A549 (cell line): ENCODE measurements around the gene DNM3. TPM values are rescaled to one million over a fixed set of nuclear protein-coding genes. Genes with fewer than 3 reads are reported as not detected.
A peak's percentile ranks its signal among the peaks of the same experiment; 100 is the strongest.

Experiments
- ATAC-seq, 2 experiments: fragments of 200-7000 bp in 1 of 2; fragments of >200 bp in 1 of 2; cut with Nextera tagmentation in 1 of 2; cut with Tn5 transposase in 1 of 2; 3 replicates each; pipeline versions ENCODE4 v1.8.0 to v1.9.1; 2018 to 2020; ENCODE audit warnings: mild to moderate bottlenecking in 1 of 2, moderate library complexity in 1 of 2
- CTCF ChIA-PET: fragments of 300-600 bp; sonication (Branson Sonifier 250); formaldehyde crosslinking; extraction: SDS; loops from one replicate; lab custom pipeline; 2021; ENCODE audit warnings: antibody characterized with exemption, inconsistent platforms; lab: Yijun Ruan, JAX
- POLR2A ChIA-PET: fragments of 350-600 bp; formaldehyde crosslinking; extraction: SDS; loops from one replicate; lab custom pipeline; 2021; ENCODE audit warnings: antibody characterized with exemption, inconsistent platforms; lab: Yijun Ruan, JAX
- DNase-seq, 2 experiments: peaks; one replicate each; pipeline versions ENCODE4 v3.0.0 to v3.0.0-alpha.2; 2011 to 2016; ENCODE audit warnings: low read depth in 1 of 2, low spot score in 1 of 2
- FAIRE-seq: peaks from 2 replicates; lab custom pipeline; 2011; peaks lifted over from hg19 to GRCh38; lab: Jason Lieb, UNC
- H3K27ac ChIP-seq, 2 experiments: fragments of >200 bp; sonication (Bioruptor Twin); formaldehyde crosslinking; 3 replicates each; pipeline ENCODE4 v1.5.1; 2016 to 2017
- H3K4me1 ChIP-seq: fragments of >200 bp; sonication (Bioruptor Twin); formaldehyde crosslinking; 3 replicates; pipeline ENCODE4 v1.6.1; 2016
- H3K4me2 ChIP-seq: fragments of >200 bp; sonication (Bioruptor Twin); formaldehyde crosslinking; 3 replicates; pipeline ENCODE4 v1.6.1; 2016
- H3K4me3 ChIP-seq: fragments of >200 bp; sonication (Bioruptor Twin); formaldehyde crosslinking; 3 replicates; pipeline ENCODE4 v1.5.1; 2016
- H3K9me3 ChIP-seq: fragments of >200 bp; sonication (Bioruptor Twin); formaldehyde crosslinking; 3 replicates; pipeline ENCODE4 v1.6.1; 2016
- BCL3 ChIP-seq: fragments of >200 bp; sonication (Bioruptor Twin); formaldehyde crosslinking; IDR thresholded peaks from 3 replicates; pipeline ENCODE4 v1.6.1; 2016
- CBX2 ChIP-seq: fragments of 200-600 bp; sonication (generic); IDR thresholded peaks from 2 replicates; pipeline ENCODE4 v1.6.1; 2016; ENCODE audit warnings: low read depth, mild to moderate bottlenecking, borderline replicate concordance
- CHD2 ChIP-seq: fragments of 150-350 bp; IDR thresholded peaks from 2 replicates; pipeline ENCODE4 v1.6.1; 2014; ENCODE audit warnings: low read length; ENCODE audit not compliant: partially characterized antibody
- EHMT2 ChIP-seq: fragments of 200-600 bp; sonication (generic); IDR thresholded peaks from 2 replicates; pipeline ENCODE4 v1.6.1; 2016; ENCODE audit warnings: antibody characterized with exemption, low read depth, mild to moderate bottlenecking, moderate library complexity
- ESRRA ChIP-seq: fragments of 150-350 bp; IDR thresholded peaks from 2 replicates; pipeline ENCODE4 v1.6.1; 2014; ENCODE audit warnings: mild to moderate bottlenecking, low read length, borderline replicate concordance
- GATA3 ChIP-seq: IDR thresholded peaks from 2 replicates; pipeline ENCODE4 v1.6.1; 2012; ENCODE audit warnings: borderline replicate concordance
- HEYL ChIP-seq: fragments of 250-450 bp; sonication (Bioruptor Pico); IDR thresholded peaks from 2 replicates; pipeline ENCODE4 v1.8.0; 2021; ENCODE audit warnings: mild to moderate bottlenecking, moderate library complexity
- HMGXB4 ChIP-seq: fragments of 250-450 bp; sonication (Bioruptor Pico); IDR thresholded peaks from 2 replicates; pipeline ENCODE4 v1.5.0; 2021; ENCODE audit warnings: mild to moderate bottlenecking, moderate library complexity, borderline replicate concordance
- HOXA7 ChIP-seq: fragments of 250-450 bp; sonication (Bioruptor Pico); IDR thresholded peaks from 2 replicates; pipeline ENCODE4 v1.5.0; 2020; ENCODE audit warnings: mild to moderate bottlenecking, moderate library complexity
- MAFK ChIP-seq: fragments of 450-650 bp; IDR thresholded peaks from 2 replicates; pipeline ENCODE4 v1.6.1; 2014; ENCODE audit not compliant: partially characterized antibody
- MAZ ChIP-seq: fragments of 150-350 bp; IDR thresholded peaks from 2 replicates; pipeline ENCODE4 v1.6.1; 2014; ENCODE audit warnings: antibody characterized with exemption, low read depth, low read length, borderline replicate concordance
- MYC ChIP-seq: IDR thresholded peaks from 2 replicates; pipeline ENCODE4 v1.6.1; 2012; ENCODE audit warnings: mild to moderate bottlenecking, inconsistent platforms, low read length, improper control_type of control experiment, borderline replicate concordance
- NR3C1 ChIP-seq: fragments of >200 bp; sonication (Bioruptor Twin); formaldehyde crosslinking; IDR thresholded peaks from 3 replicates; pipeline ENCODE4 v1.6.1; 2017
- RAD21 ChIP-seq, 2 experiments: fragments of >200 bp in 1 of 2; sonication (Bioruptor Twin) in 1 of 2; formaldehyde crosslinking in 1 of 2; IDR thresholded peaks in 1 of 2; conservative IDR thresholded peaks in 1 of 2; 2 replicates in 1 of 2; 3 replicates in 1 of 2; pipeline ENCODE4 v1.6.1; 2012 to 2018; ENCODE audit warnings: inconsistent platforms in 1 of 2
- RARB ChIP-seq: fragments of 250-450 bp; sonication (Bioruptor Pico); IDR thresholded peaks from 2 replicates; pipeline ENCODE4 v1.8.0; 2021; ENCODE audit warnings: mild to moderate bottlenecking, moderate library complexity
- REST ChIP-seq: fragments of 200-600 bp; sonication (generic); IDR thresholded peaks from 2 replicates; pipeline ENCODE4 v1.6.1; 2016; ENCODE audit warnings: antibody characterized with exemption, mild to moderate bottlenecking, moderate library complexity
- RFX5 ChIP-seq: fragments of 450-650 bp; IDR thresholded peaks from 2 replicates; pipeline ENCODE4 v1.7.1; 2014; ENCODE audit warnings: antibody characterized with exemption, mild to moderate bottlenecking, moderate library complexity
- SMC3 ChIP-seq: fragments of >200 bp; sonication (Bioruptor Twin); formaldehyde crosslinking; IDR thresholded peaks from 3 replicates; pipeline ENCODE4 v1.6.1; 2018; ENCODE audit warnings: inconsistent platforms
- USF2 ChIP-seq: fragments of 450-650 bp; IDR thresholded peaks from 2 replicates; pipeline ENCODE4 v1.6.1; 2014; ENCODE audit warnings: antibody characterized with exemption
- WGBS: methylation state at CpG from one replicate; pipeline ENCODE4 v1.1.6; 2017; ENCODE audit errors: missing lambda C conversion rate; 5-methylcytosine and 5-hydroxymethylcytosine counted together
- polyA plus RNA-seq, 4 experiments: library from polyadenylated mRNA; depleted of rRNA in 3 of 4; stranded (reverse); fragments of >200 nt; fragmentation: RNase III in 1 of 4; extraction: RNeasy Plus Mini Kit Qiagen cat#74134 plus additional on column Dnase treatment in 1 of 4; gene quantifications; 2 replicates in 3 of 4; 3 replicates in 1 of 4; pipeline ENCODE4 v1.2.3, GENCODE V29; 2011 to 2017

DNM3 gene
- polyA plus RNA-seq, 2 of the 4 experiments (the other 2 are of a cell fraction) = 0.57 to 1.5 TPM

- POLR2A ChIA-PET = no interaction called here
- no peak overlapping the region for H3K27ac ChIP-seq
- H3K4me1 ChIP-seq = peaks cover 10% of the 10 kb centered on the region; the same call in 1 of the 3 replicates
- CTCF ChIA-PET = interaction anchor here (1.2 kb wide), 1 partner anchor 88 kb away, joined by 3 read pairs; no protein-coding TSS in a partner anchor
- ATAC-seq = no peak
- WGBS = 79% methylated on average over 2 of the region's 2 CpGs
- FAIRE-seq = no peak
- no peaks in the 10 kb centered on the region for H3K9me3 ChIP-seq
- no peak overlapping the region for H3K4me3 ChIP-seq
- TF ChIP-seq REST = no peak
- peak; percentile 25 for TF ChIP-seq MAFK
- TF ChIP-seq, all 56 proteins: peak for 1
- no peak for DNase-seq
- H3K4me2 ChIP-seq = no peak overlapping the region
Measured at GRCh38 chr1:172178886-172179285, 337.6 kb downstream of the DNM3 start.

- TF ChIP-seq BCL3 (no peak), RFX5 (no peak), GATA3 (no peak), EHMT2 (no peak), RAD21 (conservative IDR thresholded peaks at IDR 0.05 in 1 of 2, IDR thresholded peaks at IDR 0.05 in 1 of 2) (no peak), HMGXB4 (CRISPR knock-in tag) (no peak), HOXA7 (no peak), MAZ (no peak), ESRRA (no peak), RARB (CRISPR knock-in tag) (no peak), SMC3 (no peak), HEYL (CRISPR knock-in tag) (no peak), CBX2 (no peak), USF2 (no peak), NR3C1 (no peak), MYC (no peak), CHD2 (no peak)
- TF ChIP-seq, all 56 proteins: peak for 0
- no peak overlapping the region for H3K27ac ChIP-seq
- ChIA-PET POLR2A (no interaction called here), CTCF (no interaction called here)
- DNase-seq (no peak), ATAC-seq (no peak), FAIRE-seq (no peak)
- H3K9me3 ChIP-seq = no peaks in the 10 kb centered on the region
- no peak overlapping the region for H3K4me3 ChIP-seq
- 74% methylated on average over 3 of the region's 3 CpGs for WGBS
- peaks cover 12% of the 10 kb centered on the region for H3K4me1 ChIP-seq
- no peak overlapping the region for H3K4me2 ChIP-seq
Measured at GRCh38 chr1:172179918-172180317, 338.6 kb downstream of the DNM3 start.
